ENCODE measurements around the gene NIM1K. TPM values are rescaled to one million over a fixed set of nuclear protein-coding genes. Genes with fewer than 3 reads are reported as not detected.

The NIM1K gene
- total and polyA plus RNA-seq, 10 of the 15 experiments (the other 5 are each of a cell fraction or from before 2014, with no cell fraction given), result 0.27 to 1.7 (median 0.66) TPM

DNA sequence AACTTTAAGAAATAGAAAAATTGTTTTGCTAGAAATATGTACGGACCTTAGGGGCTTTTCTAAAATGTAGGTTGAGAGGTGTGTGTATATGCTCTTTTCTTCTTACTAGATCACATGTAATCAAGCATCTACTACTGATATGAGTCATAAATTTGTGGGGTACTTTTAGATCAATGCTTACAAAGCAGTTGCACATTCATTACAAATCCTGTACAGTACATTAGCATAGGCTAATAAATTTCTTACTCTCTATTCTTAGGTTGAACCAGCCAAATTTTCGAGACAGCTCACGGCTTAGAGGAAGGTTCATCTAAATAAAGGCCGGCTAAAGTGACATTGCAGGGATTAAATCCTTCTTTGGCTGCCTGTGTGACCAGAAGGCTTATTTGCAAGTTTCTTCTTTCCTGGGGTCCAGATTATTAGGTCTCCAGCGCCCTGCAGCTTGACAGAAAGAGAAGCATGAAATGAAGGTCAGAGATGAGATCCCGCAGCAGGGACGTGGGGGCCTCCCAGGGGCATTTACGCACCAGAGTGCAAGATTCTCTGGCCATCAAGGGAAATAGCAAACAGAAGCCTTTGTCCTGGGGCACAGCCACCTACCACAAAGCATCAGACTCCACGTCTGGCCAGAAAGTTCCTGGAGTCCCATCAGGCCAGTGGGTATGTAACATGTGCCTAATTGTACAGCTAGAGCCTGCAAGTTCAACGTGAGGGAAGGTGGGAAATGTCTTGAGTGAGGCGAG is 53.0 kb downstream of the NIM1K start (continued):
- TF ChIP-seq, protein P1, sequence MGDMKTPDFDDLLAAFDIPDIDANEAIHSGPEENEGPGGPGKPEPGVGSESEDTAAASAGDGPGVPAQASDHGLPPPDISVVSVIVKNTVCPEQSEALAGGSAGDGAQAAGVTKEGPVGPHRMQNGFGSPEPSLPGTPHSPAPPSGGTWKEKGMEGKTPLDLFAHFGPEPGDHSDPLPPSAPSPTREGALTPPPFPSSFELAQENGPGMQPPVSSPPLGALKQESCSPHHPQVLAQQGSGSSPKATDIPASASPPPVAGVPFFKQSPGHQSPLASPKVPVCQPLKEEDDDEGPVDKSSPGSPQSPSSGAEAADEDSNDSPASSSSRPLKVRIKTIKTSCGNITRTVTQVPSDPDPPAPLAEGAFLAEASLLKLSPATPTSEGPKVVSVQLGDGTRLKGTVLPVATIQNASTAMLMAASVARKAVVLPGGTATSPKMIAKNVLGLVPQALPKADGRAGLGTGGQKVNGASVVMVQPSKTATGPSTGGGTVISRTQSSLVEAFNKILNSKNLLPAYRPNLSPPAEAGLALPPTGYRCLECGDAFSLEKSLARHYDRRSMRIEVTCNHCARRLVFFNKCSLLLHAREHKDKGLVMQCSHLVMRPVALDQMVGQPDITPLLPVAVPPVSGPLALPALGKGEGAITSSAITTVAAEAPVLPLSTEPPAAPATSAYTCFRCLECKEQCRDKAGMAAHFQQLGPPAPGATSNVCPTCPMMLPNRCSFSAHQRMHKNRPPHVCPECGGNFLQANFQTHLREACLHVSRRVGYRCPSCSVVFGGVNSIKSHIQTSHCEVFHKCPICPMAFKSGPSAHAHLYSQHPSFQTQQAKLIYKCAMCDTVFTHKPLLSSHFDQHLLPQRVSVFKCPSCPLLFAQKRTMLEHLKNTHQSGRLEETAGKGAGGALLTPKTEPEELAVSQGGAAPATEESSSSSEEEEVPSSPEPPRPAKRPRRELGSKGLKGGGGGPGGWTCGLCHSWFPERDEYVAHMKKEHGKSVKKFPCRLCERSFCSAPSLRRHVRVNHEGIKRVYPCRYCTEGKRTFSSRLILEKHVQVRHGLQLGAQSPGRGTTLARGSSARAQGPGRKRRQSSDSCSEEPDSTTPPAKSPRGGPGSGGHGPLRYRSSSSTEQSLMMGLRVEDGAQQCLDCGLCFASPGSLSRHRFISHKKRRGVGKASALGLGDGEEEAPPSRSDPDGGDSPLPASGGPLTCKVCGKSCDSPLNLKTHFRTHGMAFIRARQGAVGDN (IDR thresholded peaks at IDR 0.05), result no peak
- TF ChIP-seq TCF7 (IDR thresholded peaks at IDR 0.05; ENCODE audit: borderline replicate concordance) (peak; percentile 85), GABPA (IDR thresholded peaks at IDR 0.05; ENCODE audit: low read depth) (peak; percentile 42; the same call in 1 of the 2 replicates), TCF3 (IDR thresholded peaks at IDR 0.05; ENCODE audit: borderline replicate concordance, insufficient read depth, low read depth, low read length) (no peak), MEF2B (IDR thresholded peaks at IDR 0.05; ENCODE audit: partially characterized antibody, poor library complexity, severe bottlenecking) (peak; percentile 68), ZNF217 (IDR thresholded peaks at IDR 0.05) (peak; percentile 99), BHLHE40 (IDR thresholded peaks at IDR 0.05; ENCODE audit: borderline replicate concordance in 1 of 2, low read depth in 2 of 2, low read length in 1 of 2) (peak; percentile 73 to 86), MTA2 (IDR thresholded peaks at IDR 0.05; ENCODE audit: low read depth) (peak; percentile 84), PAX5 (IDR thresholded peaks at IDR 0.05; ENCODE audit: borderline replicate concordance, low read depth, low read length) (no peak), DPF2 (IDR thresholded peaks at IDR 0.05) (peak; percentile 89), ZBED1 (IDR thresholded peaks at IDR 0.05; ENCODE audit: borderline replicate concordance) (0 out of 2 replicates have a peak, but pooled peaks have one; percentile 23), SMAD5 (IDR thresholded peaks at IDR 0.05; ENCODE audit: low read depth) (no peak), NR2F1 (conservative IDR thresholded peaks at IDR 0.05) (peak; percentile 76), MTA3 (IDR thresholded peaks at IDR 0.05; ENCODE audit: borderline replicate concordance, low read length) (peak; percentile 48; the same call in 1 of the 2 replicates), ETV6 (conservative IDR thresholded peaks at IDR 0.05 in 1 of 2, IDR thresholded peaks at IDR 0.05 in 1 of 2; ENCODE audit: borderline replicate concordance in 1 of 2, low read depth in 1 of 2) (no peak), RUNX3 (IDR thresholded peaks at IDR 0.05; ENCODE audit: low read length) (peak; percentile 73; the same call in 1 of the 2 replicates), GATAD2B (conservative IDR thresholded peaks at IDR 0.05; ENCODE audit: low read depth) (no peak), HDAC6 (IDR thresholded peaks at IDR 0.05; ENCODE audit: unreplicated experiment) (no peak)
- TF ChIP-seq, protein P2, sequence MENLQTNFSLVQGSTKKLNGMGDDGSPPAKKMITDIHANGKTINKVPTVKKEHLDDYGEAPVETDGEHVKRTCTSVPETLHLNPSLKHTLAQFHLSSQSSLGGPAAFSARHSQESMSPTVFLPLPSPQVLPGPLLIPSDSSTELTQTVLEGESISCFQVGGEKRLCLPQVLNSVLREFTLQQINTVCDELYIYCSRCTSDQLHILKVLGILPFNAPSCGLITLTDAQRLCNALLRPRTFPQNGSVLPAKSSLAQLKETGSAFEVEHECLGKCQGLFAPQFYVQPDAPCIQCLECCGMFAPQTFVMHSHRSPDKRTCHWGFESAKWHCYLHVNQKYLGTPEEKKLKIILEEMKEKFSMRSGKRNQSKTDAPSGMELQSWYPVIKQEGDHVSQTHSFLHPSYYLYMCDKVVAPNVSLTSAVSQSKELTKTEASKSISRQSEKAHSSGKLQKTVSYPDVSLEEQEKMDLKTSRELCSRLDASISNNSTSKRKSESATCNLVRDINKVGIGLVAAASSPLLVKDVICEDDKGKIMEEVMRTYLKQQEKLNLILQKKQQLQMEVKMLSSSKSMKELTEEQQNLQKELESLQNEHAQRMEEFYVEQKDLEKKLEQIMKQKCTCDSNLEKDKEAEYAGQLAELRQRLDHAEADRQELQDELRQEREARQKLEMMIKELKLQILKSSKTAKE (IDR thresholded peaks at IDR 0.05; ENCODE audit: low read depth, poor library complexity, severe bottlenecking), result peak; percentile 86
- TF ChIP-seq, protein P3, sequence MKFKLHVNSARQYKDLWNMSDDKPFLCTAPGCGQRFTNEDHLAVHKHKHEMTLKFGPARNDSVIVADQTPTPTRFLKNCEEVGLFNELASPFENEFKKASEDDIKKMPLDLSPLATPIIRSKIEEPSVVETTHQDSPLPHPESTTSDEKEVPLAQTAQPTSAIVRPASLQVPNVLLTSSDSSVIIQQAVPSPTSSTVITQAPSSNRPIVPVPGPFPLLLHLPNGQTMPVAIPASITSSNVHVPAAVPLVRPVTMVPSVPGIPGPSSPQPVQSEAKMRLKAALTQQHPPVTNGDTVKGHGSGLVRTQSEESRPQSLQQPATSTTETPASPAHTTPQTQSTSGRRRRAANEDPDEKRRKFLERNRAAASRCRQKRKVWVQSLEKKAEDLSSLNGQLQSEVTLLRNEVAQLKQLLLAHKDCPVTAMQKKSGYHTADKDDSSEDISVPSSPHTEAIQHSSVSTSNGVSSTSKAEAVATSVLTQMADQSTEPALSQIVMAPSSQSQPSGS (IDR thresholded peaks at IDR 0.05; ENCODE audit: low read length), result peak; percentile 95
- TF ChIP-seq, protein P4, sequence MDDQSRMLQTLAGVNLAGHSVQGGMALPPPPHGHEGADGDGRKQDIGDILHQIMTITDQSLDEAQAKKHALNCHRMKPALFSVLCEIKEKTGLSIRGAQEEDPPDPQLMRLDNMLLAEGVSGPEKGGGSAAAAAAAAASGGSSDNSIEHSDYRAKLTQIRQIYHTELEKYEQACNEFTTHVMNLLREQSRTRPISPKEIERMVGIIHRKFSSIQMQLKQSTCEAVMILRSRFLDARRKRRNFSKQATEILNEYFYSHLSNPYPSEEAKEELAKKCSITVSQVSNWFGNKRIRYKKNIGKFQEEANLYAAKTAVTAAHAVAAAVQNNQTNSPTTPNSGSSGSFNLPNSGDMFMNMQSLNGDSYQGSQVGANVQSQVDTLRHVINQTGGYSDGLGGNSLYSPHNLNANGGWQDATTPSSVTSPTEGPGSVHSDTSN (IDR thresholded peaks at IDR 0.05; ENCODE audit: insufficient replicate concordance, low read depth, low read length), result no peak
